Tracheal epithelial cell (primary cell): ENCODE data around the gene POFUT1. TPM values are rescaled to one million over a fixed set of nuclear protein-coding genes. Genes with fewer than 3 reads are reported as not detected.

Source experiments
- total RNA-seq: library from RNA; depleted of rRNA; stranded (reverse); fragments of >200 nt; gene quantifications from 2 replicates; pipeline ENCODE4 v1.2.1, GENCODE V29; 2014

The POFUT1 gene
- 30.8 and 48.0 TPM in 2 replicates for total RNA-seq

GRCh38 chr20:32207626-32208498, at the start of gene POFUT1, which contains the start of gene PLAGL2:
TSS of gene POFUT1 (plus strand) at chr20:32207880. CDS start at chr20:32207942, 62 bp downstream.
TSS of gene PLAGL2 (minus strand) at chr20:32207743. CDS start at chr20:32202178, 5,565 bp downstream.

DNA sequence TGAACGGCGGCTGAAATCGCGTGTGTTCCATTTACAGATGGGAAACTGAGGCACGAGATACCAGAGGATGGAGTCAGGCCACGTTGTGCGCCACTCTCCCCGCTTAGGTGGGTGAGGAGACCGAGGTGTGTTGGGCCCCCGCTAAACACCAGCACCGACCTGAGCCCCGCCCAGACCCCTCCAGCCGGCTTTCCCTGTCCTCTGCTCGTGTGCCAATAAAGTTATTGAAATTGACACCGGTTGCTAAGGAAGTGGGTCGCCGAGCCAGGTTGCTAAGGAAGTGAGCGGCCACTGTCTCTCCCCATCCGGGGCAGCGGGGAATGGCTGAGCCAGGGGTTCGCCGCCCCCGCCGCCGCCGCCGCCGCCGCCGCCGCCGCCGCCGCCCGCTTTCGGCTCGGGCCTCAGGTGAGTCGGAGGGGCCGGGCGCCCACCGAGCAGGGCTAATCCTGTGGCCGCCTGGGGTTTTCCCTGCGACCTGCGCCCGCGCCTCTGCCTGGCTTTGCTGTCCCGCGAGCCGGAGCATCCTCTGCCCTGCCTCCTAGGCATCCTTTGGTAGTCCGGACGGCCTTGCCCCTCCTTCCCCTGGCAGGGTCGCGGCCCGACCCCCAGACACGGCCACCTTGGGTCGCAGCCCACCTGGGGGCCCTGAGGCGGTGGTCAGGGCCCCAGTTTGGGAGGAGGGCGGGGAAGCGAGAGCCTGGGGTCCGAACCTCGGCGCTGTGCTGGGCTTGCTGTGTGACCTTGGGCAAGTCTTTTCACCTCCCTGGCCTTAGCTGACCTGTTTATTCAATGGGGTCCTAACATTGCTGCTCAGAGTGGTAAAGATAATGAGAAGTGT, 69.9 kb downstream of the POFUT1 start, which contains the start of gene KIF3B:
Gene KIF3B, plus strand, starts transcription at position 291 of the 838 bp plus-strand sequence. CDS start 32,127 bp downstream, outside the sequence.

Other genes starting within 250 kb of the POFUT1 start
- under 0.01 TPM in 1 of 2 replicates, not detected in the other for gene XKR7, start 239.7 kb upstream of the POFUT1 start, total RNA-seq
- under 0.01 TPM in 1 of 2 replicates, not detected in the other for gene CCM2L, start 197.4 kb upstream of the POFUT1 start, total RNA-seq
- gene HCK, start 155.6 kb upstream of the POFUT1 start, total RNA-seq = not detected in 2 replicates
- gene TM9SF4, start 98.2 kb upstream of the POFUT1 start, total RNA-seq = 29.2 and 34.2 TPM in 2 replicates
- gene PLAGL2, start 137 bp upstream of the POFUT1 start, total RNA-seq = 2.9 and 3.2 TPM in 2 replicates
- 13.9 and 14.0 TPM in 2 replicates for gene KIF3B, start 69.8 kb downstream of the POFUT1 start, total RNA-seq
- 18.8 and 20.5 TPM in 2 replicates for gene ASXL1, start 150.5 kb downstream of the POFUT1 start, total RNA-seq